Natural killer cell treated with Interleukin-12 subunit alpha and Interleukin-12 subunit beta and Interleukin-15 and Interleukin-18, amount 100 ng/mL, for 72 hours (primary cell): ENCODE data around the gene SLC39A11. TPM values are rescaled to one million over a fixed set of nuclear protein-coding genes. Genes with fewer than 3 reads are reported as not detected.
A peak's percentile ranks its signal among the peaks of the same experiment; 100 is the strongest.
"Not testable (repeated sequence)": the region's sequence is repeated elsewhere in the genome, so short reads cannot be mapped to it uniquely, and the experiment has no call there.

Source experiments
- ATAC-seq, 2 donors: fragments of 150-1000 bp; cut with Tn5 transposase in 1 of 2; sonication (Bioruptor Pico), chemical (Tn5 transposase) in 1 of 2; 2 replicates each; pipeline ENCODE4 v1.10.0; 2021
- DNase-seq: peaks from one replicate; pipeline ENCODE4 v3.0.0; 2022; ENCODE audit warnings: low spot score
- H3K27ac Mint-ChIP-seq, 2 donors: 1 replicate in 1 of 2; 2 replicates in 1 of 2; pipeline ENCODE4 v1.8.0; 2022; ENCODE audit warnings: mixed read lengths in 2 of 2, mild to moderate bottlenecking in 1 of 2, moderate library complexity in 1 of 2
- H3K27me3 Mint-ChIP-seq, 2 donors: 1 replicate in 1 of 2; 2 replicates in 1 of 2; pipeline ENCODE4 v1.8.0; 2022; ENCODE audit warnings: mixed read lengths in 2 of 2
- H3K36me3 Mint-ChIP-seq: one replicate; pipeline ENCODE4 v1.8.0; 2022; ENCODE audit warnings: mixed read lengths
- H3K4me1 Mint-ChIP-seq, 2 donors: 1 replicate in 1 of 2; 2 replicates in 1 of 2; pipeline ENCODE4 v1.8.0; 2022; ENCODE audit warnings: low read depth in 2 of 2, mixed read lengths in 2 of 2, mild to moderate bottlenecking in 1 of 2
- H3K4me3 Mint-ChIP-seq: one replicate; pipeline ENCODE4 v1.8.0; 2022; ENCODE audit warnings: mixed read lengths
- H3K9me3 Mint-ChIP-seq: 2 replicates; pipeline ENCODE4 v1.8.0; 2022; ENCODE audit warnings: mixed read lengths
- total RNA-seq, 2 donors: library from RNA; stranded (reverse); gene quantifications; one replicate each; pipeline ENCODE4 v1.2.3, GENCODE V29; 2022

The SLC39A11 gene
- total RNA-seq, 2 donors from 2014 or later: 25.6 to 56.1 TPM

DNA sequence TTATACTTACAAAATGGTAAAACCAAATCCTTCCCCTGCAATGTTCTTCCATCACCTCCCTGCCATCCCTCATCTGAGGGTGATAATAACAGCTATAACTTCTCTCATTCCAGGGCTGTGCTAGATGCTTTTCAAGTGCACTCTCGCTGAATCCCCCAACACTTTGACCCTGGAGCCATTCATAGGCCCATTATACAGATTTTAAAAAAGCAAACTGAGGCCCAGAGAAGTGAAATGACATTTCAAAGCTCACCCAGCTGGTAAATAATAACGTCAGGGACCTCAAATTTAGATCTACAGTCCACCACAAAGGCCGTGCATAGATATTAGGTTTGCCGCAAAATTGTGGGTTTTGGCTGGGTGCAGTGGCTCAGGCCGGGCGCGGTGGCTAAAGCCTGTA is 378.8 kb downstream of the SLC39A11 start:
- Mint-ChIP-seq H3K36me3 (no peaks in the 10 kb centered on the region), H3K9me3 (no peaks in the 10 kb centered on the region), H3K4me3 (no peak overlapping the region), H3K4me1 (peaks cover 7 to 16% of the 10 kb centered on the region in 2 donors), H3K27me3 (no peaks in the 10 kb centered on the region), H3K27ac (no peak overlapping the region)
- DNase-seq (peak; percentile 6), ATAC-seq (no peak)

DNA sequence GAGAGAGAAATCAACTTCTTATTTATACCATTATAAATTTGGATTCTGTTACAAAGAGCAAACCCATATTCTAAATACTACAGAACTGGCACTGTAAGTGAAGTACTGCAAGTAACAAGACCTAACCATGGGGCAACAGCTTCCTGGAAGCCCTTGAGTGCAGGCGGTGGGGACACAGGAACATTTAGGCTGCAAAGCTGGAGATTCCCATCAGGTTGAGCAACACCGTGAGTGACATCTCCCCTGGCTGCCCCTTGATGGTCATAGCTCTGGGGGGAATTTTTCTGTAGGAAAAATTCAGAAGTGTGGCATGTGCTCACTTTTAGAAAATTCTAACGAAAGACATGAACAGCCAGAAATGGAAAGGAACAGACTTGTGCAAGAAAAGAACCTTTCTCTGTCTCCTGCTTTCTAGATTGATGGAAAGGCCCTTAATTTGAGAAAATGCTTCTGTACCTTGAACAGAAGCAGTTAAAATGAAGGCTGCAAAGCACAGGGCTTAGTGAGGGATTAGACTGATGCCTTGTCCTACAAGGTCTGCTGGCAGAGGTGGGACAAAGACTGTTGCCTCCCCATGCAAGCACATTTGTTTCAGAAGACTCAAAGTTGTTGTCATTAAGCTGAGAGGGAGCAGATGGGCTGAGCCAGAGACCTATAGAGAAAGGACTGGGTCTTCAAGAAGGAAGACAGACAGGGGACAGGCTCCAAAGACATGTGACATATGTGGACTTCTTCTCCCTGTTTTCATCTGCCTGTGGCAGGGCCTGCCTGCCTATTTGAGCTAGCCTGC is 380.8 kb downstream of the SLC39A11 start:
- H3K4me3 Mint-ChIP-seq: no peak overlapping the region
- H3K4me1 Mint-ChIP-seq: peaks cover 0 to 9% of the 10 kb centered on the region in 2 donors
- H3K27ac Mint-ChIP-seq: no peak overlapping the region
- H3K27me3 Mint-ChIP-seq: no peaks in the 10 kb centered on the region
- no peaks in the 10 kb centered on the region for H3K9me3 Mint-ChIP-seq
- ATAC-seq: no peak
- peak; percentile 6 for DNase-seq
- peaks cover 4% of the 10 kb centered on the region for H3K36me3 Mint-ChIP-seq

DNA sequence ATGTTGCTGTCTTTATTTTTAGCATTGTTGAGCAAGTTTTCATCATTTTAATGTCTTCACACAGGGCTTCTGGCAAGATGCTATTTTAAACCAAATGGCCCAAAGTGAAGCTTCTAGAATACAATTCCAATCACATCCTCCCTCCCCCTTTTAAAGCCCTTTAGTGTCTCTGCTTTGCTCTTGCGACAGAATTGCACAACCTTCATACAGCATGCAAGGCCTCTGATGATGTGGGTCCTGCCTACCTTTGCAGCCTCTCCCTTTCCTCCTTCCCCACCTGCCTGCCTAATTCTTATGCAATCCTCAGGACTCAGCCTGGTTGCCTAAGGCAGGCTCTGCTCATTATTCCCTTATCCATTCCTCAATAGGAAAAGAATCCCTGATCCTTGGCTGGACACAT is 381.7 kb downstream of the SLC39A11 start:
- ATAC-seq (no peak), DNase-seq (peak; percentile 26)
- no peaks in the 10 kb centered on the region for H3K27me3 Mint-ChIP-seq
- no peak overlapping the region for H3K4me3 Mint-ChIP-seq
- H3K36me3 Mint-ChIP-seq: peaks cover 4% of the 10 kb centered on the region
- H3K4me1 Mint-ChIP-seq: peaks cover 5 to 9% of the 10 kb centered on the region in 2 donors
- H3K27ac Mint-ChIP-seq: no peak overlapping the region
- no peaks in the 10 kb centered on the region for H3K9me3 Mint-ChIP-seq

DNA sequence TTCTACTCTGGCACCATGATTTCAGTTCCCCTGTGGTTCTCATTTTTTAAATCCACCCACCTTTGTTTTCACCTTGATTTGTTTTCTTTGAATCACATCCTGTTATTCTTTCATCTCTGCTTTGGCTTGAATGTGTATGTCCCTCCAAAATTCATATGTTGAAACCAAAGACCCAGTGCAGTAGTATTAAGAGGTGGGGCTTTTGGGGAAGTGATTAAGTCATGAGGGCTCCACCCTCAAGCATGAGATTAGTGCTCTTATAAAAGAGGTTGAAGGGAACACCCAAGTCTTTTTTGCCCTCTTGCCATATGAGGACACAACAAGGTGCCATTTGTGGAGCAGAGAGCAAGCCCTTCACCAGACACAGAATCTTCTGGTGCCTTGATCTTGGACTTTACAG is 382.3 kb downstream of the SLC39A11 start:
- H3K4me3 Mint-ChIP-seq: no peak overlapping the region
- H3K27ac Mint-ChIP-seq: no peak overlapping the region
- H3K4me1 Mint-ChIP-seq: peaks cover 6 to 9% of the 10 kb centered on the region in 2 donors
- DNase-seq: no peak
- no peaks in the 10 kb centered on the region for H3K27me3 Mint-ChIP-seq
- ATAC-seq: no peak
- no peaks in the 10 kb centered on the region for H3K9me3 Mint-ChIP-seq
- H3K36me3 Mint-ChIP-seq: peaks cover 4% of the 10 kb centered on the region

DNA sequence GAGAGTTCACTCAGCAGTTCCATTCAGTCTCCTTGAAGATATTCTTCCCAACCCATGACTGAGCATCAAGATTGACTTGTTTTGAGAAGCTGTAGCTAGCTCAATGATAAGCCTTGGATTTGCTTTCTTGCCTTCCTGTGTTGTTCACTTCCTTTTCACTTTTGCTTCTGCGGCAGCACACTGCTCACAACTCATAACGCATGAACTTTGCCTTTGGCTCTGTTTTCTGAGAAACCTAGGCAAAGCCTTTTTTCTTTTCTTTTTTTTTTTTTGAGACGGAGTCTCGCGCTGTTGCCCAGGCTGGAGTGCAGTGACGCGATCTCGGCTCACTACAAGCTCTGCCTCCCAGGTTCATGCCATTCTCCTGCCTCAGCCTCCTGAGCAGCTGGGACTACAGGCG is 383.8 kb downstream of the SLC39A11 start:
- not testable (repeated sequence) for H3K4me1 Mint-ChIP-seq, H3K9me3 Mint-ChIP-seq, DNase-seq, H3K27ac Mint-ChIP-seq, H3K36me3 Mint-ChIP-seq, H3K27me3 Mint-ChIP-seq, ATAC-seq, H3K4me3 Mint-ChIP-seq

DNA sequence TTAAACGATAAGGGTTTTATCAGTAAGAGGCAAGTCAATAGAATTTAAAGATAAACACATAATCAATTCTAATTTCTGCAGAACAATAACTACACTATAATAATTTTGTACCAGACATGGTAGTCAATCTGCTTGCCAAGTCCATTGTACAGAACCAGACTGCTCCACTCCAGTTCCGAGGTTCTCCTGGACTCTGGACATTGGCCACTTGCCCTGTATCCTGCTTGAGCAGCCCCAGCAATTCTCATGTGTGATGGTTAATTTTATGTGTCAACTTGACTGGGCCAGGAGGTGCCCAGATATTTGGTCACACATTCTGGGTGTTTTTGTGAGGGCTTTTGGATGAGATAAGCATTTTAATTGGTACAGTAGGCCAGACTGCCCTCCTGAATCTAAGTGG is 384.6 kb downstream of the SLC39A11 start:
- H3K4me1 Mint-ChIP-seq: peaks cover 6 to 9% of the 10 kb centered on the region in 2 donors
- H3K4me3 Mint-ChIP-seq: no peak overlapping the region
- no peak for ATAC-seq
- DNase-seq: peak; percentile 25
- H3K27ac Mint-ChIP-seq: no peak overlapping the region
- H3K9me3 Mint-ChIP-seq: no peaks in the 10 kb centered on the region
- H3K36me3 Mint-ChIP-seq: peaks cover 4% of the 10 kb centered on the region
- H3K27me3 Mint-ChIP-seq: no peaks in the 10 kb centered on the region

DNA sequence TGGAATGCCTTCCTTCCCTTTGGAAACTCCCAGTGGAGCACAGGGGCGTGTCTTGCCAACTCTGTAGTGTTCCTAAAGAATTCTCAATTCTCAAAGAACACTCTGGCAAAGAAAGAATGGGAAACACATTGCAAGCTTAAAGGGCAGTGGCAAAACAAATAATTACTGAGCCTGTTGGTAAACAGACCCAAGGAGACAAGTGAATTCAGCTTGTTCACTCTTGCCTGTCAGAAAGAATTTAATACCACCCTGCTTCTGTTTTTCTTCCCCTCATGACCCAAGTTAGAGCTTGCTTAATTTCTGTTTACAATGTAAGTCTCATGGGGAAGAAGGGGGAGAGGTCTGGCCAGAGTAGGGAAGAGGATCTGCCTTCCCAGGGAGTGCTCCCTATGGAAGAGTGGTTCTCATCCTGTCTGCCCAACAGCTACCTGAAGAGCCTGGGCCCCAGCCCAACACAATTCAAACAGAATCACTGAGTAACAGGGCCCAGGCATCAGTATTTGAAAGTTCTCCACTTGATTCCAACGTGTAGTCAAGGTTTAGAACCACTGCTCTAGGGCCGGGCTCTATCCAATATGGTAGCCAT is 386.0 kb downstream of the SLC39A11 start:
- Mint-ChIP-seq H3K27me3 (no peaks in the 10 kb centered on the region), H3K9me3 (no peaks in the 10 kb centered on the region), H3K4me3 (peak overlapping the region; percentile 60), H3K36me3 (peaks cover 4% of the 10 kb centered on the region), H3K27ac (peak overlapping the region in 1 of 2 donors; percentile 47), H3K4me1 (peaks cover 6 to 9% of the 10 kb centered on the region in 2 donors)
- ATAC-seq: no peak
- DNase-seq: no peak

DNA sequence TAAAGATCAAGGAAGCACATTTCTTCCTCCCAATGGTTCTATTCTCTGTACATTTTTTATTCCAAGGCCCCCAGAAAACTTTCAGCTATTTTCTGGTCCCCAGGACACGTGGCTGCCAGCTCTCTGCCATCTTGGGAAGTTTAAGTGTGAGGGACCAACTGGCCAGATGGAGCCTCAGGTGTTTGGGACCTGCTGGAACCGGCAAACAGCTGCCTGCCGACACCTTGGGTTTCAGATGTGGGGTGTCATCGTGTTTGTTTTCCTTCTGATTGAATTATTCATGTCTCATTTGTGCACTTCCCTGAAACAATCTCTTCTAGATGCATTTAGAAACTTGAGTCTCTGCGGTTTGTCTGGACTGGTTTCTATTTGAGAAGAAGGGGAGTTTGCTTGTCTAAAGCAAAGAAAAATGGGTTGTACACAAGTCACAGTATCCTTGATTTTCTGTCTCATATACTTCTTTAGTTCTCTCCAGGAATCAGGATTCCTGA is 386.5 kb downstream of the SLC39A11 start:
- H3K27ac Mint-ChIP-seq: peak overlapping the region in 1 of 2 donors; percentile 47
- no peaks in the 10 kb centered on the region for H3K27me3 Mint-ChIP-seq
- ATAC-seq: peak in 1 of 2 donors; percentile 57
- peak; percentile 5 for DNase-seq
- no peaks in the 10 kb centered on the region for H3K9me3 Mint-ChIP-seq
- peaks cover 6 to 9% of the 10 kb centered on the region in 2 donors for H3K4me1 Mint-ChIP-seq
- H3K36me3 Mint-ChIP-seq: peaks cover 4% of the 10 kb centered on the region
- H3K4me3 Mint-ChIP-seq: peak overlapping the region; percentile 60

DNA sequence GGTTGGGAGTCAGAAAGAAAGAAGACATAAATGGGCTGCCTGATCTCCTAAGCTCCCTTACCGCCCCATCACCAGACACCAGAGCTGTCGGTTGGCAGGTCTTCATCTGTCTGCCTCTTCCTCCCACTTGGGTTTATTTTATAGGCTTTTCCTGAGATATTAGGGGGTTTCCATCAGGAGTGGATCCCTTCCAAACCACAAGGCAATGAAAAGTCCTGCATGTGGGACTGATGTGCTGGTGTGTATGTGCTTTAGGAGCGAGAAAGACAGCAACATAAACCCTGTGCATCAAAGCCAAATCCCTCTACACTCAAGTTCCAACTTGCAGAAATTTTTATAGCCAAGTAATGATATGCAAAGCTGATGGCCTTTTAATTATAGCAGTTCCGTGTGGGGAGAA is 389.5 kb downstream of the SLC39A11 start:
- H3K4me3 Mint-ChIP-seq: no peak overlapping the region
- H3K27ac Mint-ChIP-seq: no peak overlapping the region
- H3K9me3 Mint-ChIP-seq: no peaks in the 10 kb centered on the region
- no peak for DNase-seq
- ATAC-seq: no peak
- H3K4me1 Mint-ChIP-seq: peaks cover 2 to 6% of the 10 kb centered on the region in 2 donors
- no peaks in the 10 kb centered on the region for H3K27me3 Mint-ChIP-seq
- H3K36me3 Mint-ChIP-seq: no peaks in the 10 kb centered on the region

DNA sequence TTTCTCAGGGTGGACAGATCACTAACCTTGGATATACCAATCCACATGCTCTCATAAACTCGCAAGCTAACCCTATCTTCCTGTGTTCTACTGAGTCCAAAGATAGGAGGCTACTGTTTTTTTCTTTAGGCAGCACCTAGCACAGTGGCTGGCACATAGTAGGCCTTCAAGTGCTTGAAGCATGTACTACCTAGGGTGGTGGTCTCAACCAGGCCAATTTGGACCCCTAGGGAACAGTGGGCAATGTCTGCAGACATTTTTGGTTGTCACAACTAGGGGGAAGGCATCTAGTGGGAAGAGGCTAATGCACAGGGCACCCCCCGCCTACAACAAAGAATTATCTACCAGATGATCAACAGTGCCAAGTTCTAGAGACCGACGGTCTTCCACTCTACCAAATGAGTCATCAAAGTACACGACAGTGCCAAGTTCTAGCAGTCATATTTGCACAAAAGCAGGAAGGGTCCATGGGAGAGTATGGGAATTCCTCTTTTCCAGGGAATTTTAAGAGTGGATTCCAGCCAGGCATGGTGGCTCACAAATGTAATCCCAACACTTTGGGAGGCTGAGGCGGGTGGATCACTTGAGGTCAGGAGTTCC is 390.3 kb downstream of the SLC39A11 start:
- H3K36me3 Mint-ChIP-seq: no peaks in the 10 kb centered on the region

DNA sequence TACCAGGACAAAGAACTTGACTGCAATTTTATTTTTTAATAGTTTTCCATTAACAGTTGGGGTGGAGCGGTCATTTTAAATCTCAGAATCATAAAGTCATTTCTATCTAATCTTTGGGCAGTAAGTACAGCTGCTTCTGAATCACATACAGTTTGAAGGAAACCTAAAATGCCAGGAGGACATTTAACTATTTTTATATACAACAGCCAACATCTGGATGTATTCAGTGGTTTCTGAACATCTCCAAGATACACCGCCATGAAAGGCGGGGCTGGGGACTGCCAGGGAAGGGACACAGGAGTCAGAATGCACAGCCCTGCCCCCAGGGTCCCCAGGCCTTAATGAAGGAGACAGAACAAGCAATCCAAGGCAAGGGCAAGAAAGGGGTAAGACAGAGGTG is 392.3 kb downstream of the SLC39A11 start:
- no peak overlapping the region for H3K27ac Mint-ChIP-seq

More for the DNA sequence above, 390.3 kb downstream of the SLC39A11 start:
- Mint-ChIP-seq H3K27me3 (no peaks in the 10 kb centered on the region), H3K9me3 (no peaks in the 10 kb centered on the region), H3K4me3 (no peak overlapping the region), H3K4me1 (peaks cover 2 to 6% of the 10 kb centered on the region in 2 donors), H3K27ac (no peak overlapping the region)
- ATAC-seq: no peak
- DNase-seq: no peak

DNA sequence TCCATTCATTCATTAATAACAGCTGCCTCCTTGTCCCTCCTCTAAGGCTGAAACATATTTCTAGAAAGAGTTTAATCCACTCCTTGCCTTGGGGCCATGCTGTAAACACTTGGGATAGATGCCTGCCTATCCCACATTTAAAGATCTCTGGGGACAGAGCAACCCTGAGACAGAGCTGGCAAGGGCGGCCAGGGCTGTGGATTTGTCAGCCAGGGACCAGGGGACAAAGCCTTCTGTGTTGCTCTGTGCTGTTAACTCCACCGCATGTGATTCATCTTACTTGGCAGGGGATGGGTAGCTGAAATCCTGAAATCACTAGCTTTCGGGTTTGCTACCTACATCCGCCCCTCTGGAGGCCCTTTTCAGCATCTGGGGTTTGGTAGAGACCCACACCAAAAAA is 392.9 kb downstream of the SLC39A11 start:
- H3K36me3 Mint-ChIP-seq: no peaks in the 10 kb centered on the region
- H3K27ac Mint-ChIP-seq: no peak overlapping the region
- ATAC-seq (no peak), DNase-seq (no peak)
- H3K4me3 Mint-ChIP-seq: no peak overlapping the region
- H3K9me3 Mint-ChIP-seq: no peaks in the 10 kb centered on the region
- H3K27me3 Mint-ChIP-seq: no peaks in the 10 kb centered on the region
- H3K4me1 Mint-ChIP-seq: peaks cover 0 to 2% of the 10 kb centered on the region in 2 donors

More for the DNA sequence above, 392.3 kb downstream of the SLC39A11 start:
- H3K27me3 Mint-ChIP-seq: no peaks in the 10 kb centered on the region
- DNase-seq (no peak), ATAC-seq (no peak)
- no peaks in the 10 kb centered on the region for H3K36me3 Mint-ChIP-seq
- peaks cover 0 to 2% of the 10 kb centered on the region in 2 donors for H3K4me1 Mint-ChIP-seq
- no peak overlapping the region for H3K4me3 Mint-ChIP-seq
- no peaks in the 10 kb centered on the region for H3K9me3 Mint-ChIP-seq

DNA sequence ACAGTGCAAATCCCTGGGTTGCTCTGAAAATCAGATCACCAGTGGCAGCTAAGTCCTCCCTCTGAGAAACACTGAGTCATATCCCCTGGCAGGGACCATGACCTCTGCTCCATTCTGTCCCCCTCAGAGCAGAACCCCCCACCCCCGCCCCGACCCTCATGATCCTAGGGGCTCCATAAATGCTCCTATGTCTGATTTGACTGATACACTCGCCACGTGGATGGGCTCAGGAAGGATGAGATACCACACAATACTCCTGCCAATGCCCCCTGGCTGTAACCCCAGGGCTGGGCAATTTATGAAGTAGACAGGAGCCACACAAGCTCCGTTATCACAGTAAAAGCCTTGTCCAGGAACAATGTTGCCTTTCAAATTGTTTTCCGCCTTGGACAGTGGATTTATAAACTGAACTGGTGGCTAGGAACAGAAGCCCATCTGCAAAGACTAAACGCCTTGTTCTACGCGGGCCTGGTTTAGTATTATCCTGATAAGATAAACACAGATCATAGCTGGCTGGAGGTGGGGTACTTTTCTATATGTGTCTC is 394.8 kb downstream of the SLC39A11 start:
- Mint-ChIP-seq H3K9me3 (no peaks in the 10 kb centered on the region), H3K4me1 (peaks cover 0 to 2% of the 10 kb centered on the region in 2 donors), H3K36me3 (no peaks in the 10 kb centered on the region), H3K4me3 (no peak overlapping the region), H3K27ac (no peak overlapping the region), H3K27me3 (no peaks in the 10 kb centered on the region)
- no peak for DNase-seq
- no peak for ATAC-seq

DNA sequence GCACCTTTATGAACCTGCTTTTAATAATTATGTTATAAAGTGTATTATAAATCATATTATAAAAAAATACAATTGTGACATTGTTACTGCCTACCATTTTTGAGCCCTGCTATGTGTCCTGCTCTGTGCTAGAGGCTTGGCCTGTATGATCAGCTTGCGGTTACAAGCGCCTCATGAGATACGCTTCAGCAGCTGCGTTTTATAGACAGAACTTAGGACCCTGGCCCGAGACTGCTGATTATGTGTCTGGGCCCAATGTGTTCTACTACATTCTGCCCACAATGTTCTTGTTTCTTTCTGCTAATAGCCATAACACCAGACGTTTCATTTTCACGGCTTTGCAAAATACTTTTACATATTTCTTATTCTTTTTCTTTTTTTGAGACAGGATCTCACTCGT is 395.8 kb downstream of the SLC39A11 start:
- no peak for DNase-seq
- Mint-ChIP-seq H3K4me3 (no peak overlapping the region), H3K9me3 (no peaks in the 10 kb centered on the region), H3K36me3 (no peaks in the 10 kb centered on the region), H3K27ac (no peak overlapping the region), H3K27me3 (no peaks in the 10 kb centered on the region), H3K4me1 (peaks cover 0 to 2% of the 10 kb centered on the region in 2 donors)
- no peak for ATAC-seq
